ENCODE data around the gene DLG2. TPM values are rescaled to one million over a fixed set of nuclear protein-coding genes. Genes with fewer than 3 reads are reported as not detected.

DLG2 gene
- total and polyA plus RNA-seq, 9 donors = 2.5 to 20.7 (median 12.0) TPM

- no peaks in the 10 kb centered on the region for H3K4me1 ChIP-seq (ENCODE audit: insufficient read depth)
- intact Hi-C loops (cut with DNase I) = loop anchor here in 1 of 4 donors (10.0 kb wide), 1 partner anchor 57 kb away; no protein-coding TSS in a partner anchor
- peaks cover 3% of the 10 kb centered on the region for H3K27me3 ChIP-seq
- DNase-seq = no peak
- no peaks in the 10 kb centered on the region for H3K9me3 ChIP-seq
- 86 to 87% (median 87%) methylated on average over 4 of the region's 4 CpGs for WGBS, 3 donors
- H3K36me3 ChIP-seq = no peaks in the 10 kb centered on the region
- no peak overlapping the region for H3K4me3 ChIP-seq
- no peak for TF ChIP-seq CTCF (IDR thresholded peaks at IDR 0.05)
- TF ChIP-seq EP300 (IDR thresholded peaks at IDR 0.05) = no peak
- no peak for TF ChIP-seq POLR2A (IDR thresholded peaks at IDR 0.05)
- H3K27ac ChIP-seq = no peak overlapping the region
Measured at GRCh38 chr11:84588131-84588829, 1038.9 kb downstream of the DLG2 start.

GRCh38 chr11:84583106-84583505 lies 1044.0 kb downstream of the DLG2 start:
- no peaks in the 10 kb centered on the region for H3K36me3 ChIP-seq
- 88 to 97% (median 89%) methylated on average over 1 of the region's 1 CpG for WGBS, 3 donors
- intact Hi-C loops (cut with DNase I) = loop anchor here in 1 of 4 donors (10.0 kb wide), 1 partner anchor 62 kb away; no protein-coding TSS in a partner anchor
- TF ChIP-seq CTCF (IDR thresholded peaks at IDR 0.05) = no peak
- no peak for TF ChIP-seq POLR2A (IDR thresholded peaks at IDR 0.05)
- no peak for TF ChIP-seq EP300 (IDR thresholded peaks at IDR 0.05)
- no peaks in the 10 kb centered on the region for H3K9me3 ChIP-seq
- H3K27me3 ChIP-seq = peaks cover 3% of the 10 kb centered on the region
- no peak for DNase-seq
- H3K27ac ChIP-seq = no peak overlapping the region
- H3K4me1 ChIP-seq (ENCODE audit: insufficient read depth) = no peaks in the 10 kb centered on the region
- no peak overlapping the region for H3K4me3 ChIP-seq

GRCh38 chr11:84581083-84581482 lies 1046.1 kb downstream of the DLG2 start:
- Histone ChIP-seq H3K4me3 (no peak overlapping the region), H3K36me3 (no peaks in the 10 kb centered on the region), H3K27ac (no peak overlapping the region), H3K27me3 (peaks cover 3% of the 10 kb centered on the region), H3K4me1 (ENCODE audit: insufficient read depth) (no peaks in the 10 kb centered on the region), H3K9me3 (no peaks in the 10 kb centered on the region)
- intact Hi-C loops (cut with DNase I) = loop anchor here in 1 of 4 donors (10.0 kb wide), 1 partner anchor 64 kb away; no protein-coding TSS in a partner anchor
- WGBS, 3 donors = 35 to 42% (median 41%) methylated on average over 3 of the region's 3 CpGs
- no peak for DNase-seq
- TF ChIP-seq CTCF (IDR thresholded peaks at IDR 0.05) = no peak
- no peak for TF ChIP-seq EP300 (IDR thresholded peaks at IDR 0.05)
- no peak for TF ChIP-seq POLR2A (IDR thresholded peaks at IDR 0.05)

- no peak overlapping the region for H3K4me3 ChIP-seq
- H3K27me3 ChIP-seq = peaks cover 3% of the 10 kb centered on the region
- intact Hi-C loops (cut with DNase I) = loop anchor here in 1 of 4 donors (10.0 kb wide), 1 partner anchor 64 kb away; no protein-coding TSS in a partner anchor
- no peaks in the 10 kb centered on the region for H3K9me3 ChIP-seq
- H3K36me3 ChIP-seq = no peaks in the 10 kb centered on the region
- 56 to 68% (median 66%) methylated on average over 6 of the region's 6 CpGs for WGBS, 3 donors
- TF ChIP-seq EP300 (IDR thresholded peaks at IDR 0.05) = no peak
- TF ChIP-seq CTCF (IDR thresholded peaks at IDR 0.05) = no peak
- no peak for TF ChIP-seq POLR2A (IDR thresholded peaks at IDR 0.05)
- no peak for DNase-seq
- no peak overlapping the region for H3K27ac ChIP-seq
- H3K4me1 ChIP-seq (ENCODE audit: insufficient read depth) = no peaks in the 10 kb centered on the region
Measured at GRCh38 chr11:84580428-84580827, 1046.7 kb downstream of the DLG2 start.

Measured in ovary (tissue), 9 donors.